ENCODE measurements around the gene ERC2.

- TF ChIP-seq CTCF (conservative IDR thresholded peaks at IDR 0.05; ENCODE audit: low read length) (no peak), EZH2phosphoT487 (IDR thresholded peaks at IDR 0.05; ENCODE audit: borderline replicate concordance) (no peak)
Observed at GRCh38 chr3:55724407-55724784, 743.9 kb downstream of the ERC2 start.
